Breast epithelium (tissue), 4 donors: ENCODE results near the gene HTT. TPM values are rescaled to one million over a fixed set of nuclear protein-coding genes. Genes with fewer than 3 reads are reported as not detected.

Source experiments
- DNase-seq, 2 donors: peaks; one replicate each; pipeline ENCODE4 v3.0.0-alpha.2; 2019; ENCODE audit warnings: low spot score in 2 of 2
- H3K27ac ChIP-seq, 2 donors: fragments of 200-600 bp; sonication (generic) in 1 of 2; one replicate each; pipeline ENCODE4 v1.5.1; 2016 to 2019; ENCODE audit warnings: mild to moderate bottlenecking in 1 of 2
- H3K27me3 ChIP-seq, 2 donors: fragments of 200-600 bp; sonication (generic) in 1 of 2; one replicate each; pipeline versions ENCODE4 v1.5.1 to v1.6.0; 2017 to 2019; ENCODE audit warnings: control low read depth in 1 of 2, mild to moderate bottlenecking in 1 of 2
- H3K36me3 ChIP-seq: fragments of 200-600 bp; one replicate; pipeline ENCODE4 v1.5.1; 2019
- H3K4me1 ChIP-seq, 2 donors: fragments of 200-600 bp; sonication (generic); one replicate each; pipeline ENCODE4 v1.5.1; 2016 to 2019; ENCODE audit warnings: control low read depth in 1 of 2
- H3K4me3 ChIP-seq, 3 donors: fragments of 200-600 bp; sonication (generic); 1 replicate in 2 of 3; 2 replicates in 1 of 3; pipeline ENCODE4 v1.5.1; 2016 to 2019; ENCODE audit warnings: mild to moderate bottlenecking in 3 of 3, moderate library complexity in 2 of 3
- H3K9me3 ChIP-seq, 2 donors: fragments of 200-600 bp; sonication (generic) in 1 of 2; one replicate each; pipeline ENCODE4 v1.5.1; 2016 to 2019; ENCODE audit warnings: control low read depth in 1 of 2
- POLR2A ChIP-seq: fragments of 450-650 bp; IDR thresholded peaks from one replicate; pipeline ENCODE4 v1.6.1; 2016; ENCODE audit warnings: antibody characterized with exemption, mild to moderate bottlenecking, moderate library complexity
- POLR2AphosphoS5 ChIP-seq, 3 donors: sonication (generic); formaldehyde crosslinking; IDR thresholded peaks; one replicate each; pipeline ENCODE4 v1.6.1; 2017; ENCODE audit warnings: antibody characterized with exemption in 3 of 3
- intact Hi-C: fragments of 100-400 bp; cut with DNase I; formaldehyde crosslinking; loops from one replicate; pipeline ENCODE4 v1.15.1; 2023; ENCODE audit warnings: low total_unique reads
- total RNA-seq, 3 donors: library from RNA; depleted of rRNA; stranded (reverse); fragments of >200 nt; gene quantifications; one replicate each; pipeline ENCODE4 v1.1.0, GENCODE V29; 2016
- TF ChIP-seq, protein P1 (sequence below), 3 donors: fragments of 450-650 bp; IDR thresholded peaks; one replicate each; pipeline ENCODE4 v1.5.1; 2016 to 2017; ENCODE audit warnings: antibody characterized with exemption in 3 of 3, mild to moderate bottlenecking in 3 of 3, moderate library complexity in 3 of 3

HTT gene
- total RNA-seq, 3 donors from 2014 or later: 53.8 to 71.1 (median 55.1) TPM

DNA sequence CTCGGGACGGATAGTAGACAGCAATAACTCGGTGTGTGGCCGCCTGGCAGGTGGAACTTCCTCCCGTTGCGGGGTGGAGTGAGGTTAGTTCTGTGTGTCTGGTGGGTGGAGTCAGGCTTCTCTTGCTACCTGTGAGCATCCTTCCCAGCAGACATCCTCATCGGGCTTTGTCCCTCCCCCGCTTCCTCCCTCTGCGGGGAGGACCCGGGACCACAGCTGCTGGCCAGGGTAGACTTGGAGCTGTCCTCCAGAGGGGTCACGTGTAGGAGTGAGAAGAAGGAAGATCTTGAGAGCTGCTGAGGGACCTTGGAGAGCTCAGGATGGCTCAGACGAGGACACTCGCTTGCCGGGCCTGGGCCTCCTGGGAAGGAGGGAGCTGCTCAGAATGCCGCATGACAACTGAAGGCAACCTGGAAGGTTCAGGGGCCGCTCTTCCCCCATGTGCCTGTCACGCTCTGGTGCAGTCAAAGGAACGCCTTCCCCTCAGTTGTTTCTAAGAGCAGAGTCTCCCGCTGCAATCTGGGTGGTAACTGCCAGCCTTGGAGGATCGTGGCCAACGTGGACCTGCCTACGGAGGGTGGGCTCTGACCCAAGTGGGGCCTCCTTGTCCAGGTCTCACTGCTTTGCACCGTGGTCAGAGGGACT, 168.8 kb downstream of the HTT start:
- intact Hi-C loops: no loop called here
- Histone ChIP-seq H3K4me3 (no peak overlapping the region), H3K27ac (no peak overlapping the region), H3K36me3 (no peaks in the 10 kb centered on the region), H3K4me1 (no peaks in the 10 kb centered on the region), H3K9me3 (no peaks in the 10 kb centered on the region), H3K27me3 (no peaks in the 10 kb centered on the region)
- TF ChIP-seq POLR2AphosphoS5 (IDR thresholded peaks at IDR 0.05): no peak
- DNase-seq: no peak

DNA sequence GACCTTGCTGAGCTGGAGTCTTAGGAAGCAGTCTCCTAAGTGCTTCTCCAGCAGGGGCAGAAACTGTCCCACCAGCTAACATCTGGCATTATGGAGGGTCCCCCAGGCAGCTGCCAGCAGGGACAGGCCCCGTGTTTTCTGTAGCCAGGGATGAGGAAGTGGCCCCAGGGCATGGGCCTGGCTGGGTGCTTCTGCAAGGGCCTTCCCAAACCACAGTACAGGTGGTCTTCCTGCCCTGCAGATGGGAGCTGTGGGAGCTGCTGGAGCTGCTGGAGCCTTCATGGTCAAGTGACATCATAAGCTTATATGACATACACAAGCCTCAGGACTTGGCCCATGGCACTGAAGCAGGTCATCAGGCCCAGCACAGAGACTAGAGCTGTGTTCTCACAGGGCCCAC, 169.5 kb downstream of the HTT start:
- H3K27ac ChIP-seq: no peak overlapping the region
- DNase-seq: no peak
- no peak overlapping the region for H3K4me3 ChIP-seq
- no peaks in the 10 kb centered on the region for H3K36me3 ChIP-seq
- H3K27me3 ChIP-seq: no peaks in the 10 kb centered on the region
- H3K9me3 ChIP-seq: no peaks in the 10 kb centered on the region
- intact Hi-C loops: no loop called here
- no peaks in the 10 kb centered on the region for H3K4me1 ChIP-seq
- TF ChIP-seq POLR2A: no peak
- TF ChIP-seq POLR2AphosphoS5 (IDR thresholded peaks at IDR 0.05): no peak
- TF ChIP-seq, protein P1, sequence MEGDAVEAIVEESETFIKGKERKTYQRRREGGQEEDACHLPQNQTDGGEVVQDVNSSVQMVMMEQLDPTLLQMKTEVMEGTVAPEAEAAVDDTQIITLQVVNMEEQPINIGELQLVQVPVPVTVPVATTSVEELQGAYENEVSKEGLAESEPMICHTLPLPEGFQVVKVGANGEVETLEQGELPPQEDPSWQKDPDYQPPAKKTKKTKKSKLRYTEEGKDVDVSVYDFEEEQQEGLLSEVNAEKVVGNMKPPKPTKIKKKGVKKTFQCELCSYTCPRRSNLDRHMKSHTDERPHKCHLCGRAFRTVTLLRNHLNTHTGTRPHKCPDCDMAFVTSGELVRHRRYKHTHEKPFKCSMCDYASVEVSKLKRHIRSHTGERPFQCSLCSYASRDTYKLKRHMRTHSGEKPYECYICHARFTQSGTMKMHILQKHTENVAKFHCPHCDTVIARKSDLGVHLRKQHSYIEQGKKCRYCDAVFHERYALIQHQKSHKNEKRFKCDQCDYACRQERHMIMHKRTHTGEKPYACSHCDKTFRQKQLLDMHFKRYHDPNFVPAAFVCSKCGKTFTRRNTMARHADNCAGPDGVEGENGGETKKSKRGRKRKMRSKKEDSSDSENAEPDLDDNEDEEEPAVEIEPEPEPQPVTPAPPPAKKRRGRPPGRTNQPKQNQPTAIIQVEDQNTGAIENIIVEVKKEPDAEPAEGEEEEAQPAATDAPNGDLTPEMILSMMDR (IDR thresholded peaks at IDR 0.05): no peak

DNA sequence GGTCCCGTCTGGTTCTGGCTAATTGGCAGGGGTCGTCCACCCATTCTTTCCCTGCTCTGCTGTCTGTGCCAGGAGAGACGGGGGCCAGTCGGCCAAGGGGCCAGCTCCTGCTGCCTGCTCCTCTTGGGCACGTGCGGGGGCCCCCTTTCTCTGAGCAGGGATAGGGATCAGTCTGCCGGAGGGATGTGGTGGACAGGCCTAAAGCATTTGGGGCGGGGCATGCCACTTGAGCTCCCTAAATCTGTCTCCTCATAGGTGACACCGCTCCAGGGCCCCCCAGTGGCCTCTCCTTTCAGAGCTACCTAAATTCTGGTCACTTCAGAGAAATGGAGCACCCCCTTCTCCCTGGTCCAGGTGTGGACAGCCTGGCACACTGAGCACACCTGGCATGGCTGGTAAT, 170.3 kb downstream of the HTT start:
- Histone ChIP-seq H3K9me3 (no peaks in the 10 kb centered on the region), H3K27me3 (no peaks in the 10 kb centered on the region), H3K27ac (no peak overlapping the region), H3K4me3 (no peak overlapping the region), H3K4me1 (no peaks in the 10 kb centered on the region), H3K36me3 (no peaks in the 10 kb centered on the region)
- TF ChIP-seq POLR2AphosphoS5 (IDR thresholded peaks at IDR 0.05): no peak
- TF ChIP-seq, protein P1 (IDR thresholded peaks at IDR 0.05): no peak
- intact Hi-C loops: no loop called here
- DNase-seq: no peak

DNA sequence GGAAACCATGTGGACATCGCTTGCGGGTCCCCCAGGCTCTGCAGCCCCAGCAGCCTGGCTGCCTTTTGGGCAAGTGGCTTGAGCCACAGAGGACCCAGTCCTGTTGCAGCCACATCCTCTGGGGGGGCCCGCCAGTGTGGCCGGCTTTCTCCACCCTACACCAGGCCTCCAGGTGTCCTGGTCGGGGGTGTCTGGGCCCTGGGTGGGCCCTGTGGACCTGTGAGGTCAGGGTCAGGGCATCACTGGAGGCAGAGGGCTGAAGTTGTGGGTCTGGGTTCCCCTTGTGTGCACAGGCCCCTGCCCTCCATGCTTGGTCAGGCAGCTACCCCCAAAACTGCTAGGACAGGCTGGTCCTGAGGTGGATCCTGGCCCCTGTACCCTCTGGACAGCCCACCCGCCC, 171.2 kb downstream of the HTT start:
- Histone ChIP-seq H3K9me3 (no peaks in the 10 kb centered on the region), H3K36me3 (no peaks in the 10 kb centered on the region), H3K27me3 (no peaks in the 10 kb centered on the region), H3K27ac (no peak overlapping the region), H3K4me3 (no peak overlapping the region), H3K4me1 (no peaks in the 10 kb centered on the region)
- TF ChIP-seq, protein P1 (IDR thresholded peaks at IDR 0.05): no peak
- TF ChIP-seq POLR2A: no peak
- TF ChIP-seq POLR2AphosphoS5 (IDR thresholded peaks at IDR 0.05): no peak
- intact Hi-C loops: no loop called here
- no peak for DNase-seq

DNA sequence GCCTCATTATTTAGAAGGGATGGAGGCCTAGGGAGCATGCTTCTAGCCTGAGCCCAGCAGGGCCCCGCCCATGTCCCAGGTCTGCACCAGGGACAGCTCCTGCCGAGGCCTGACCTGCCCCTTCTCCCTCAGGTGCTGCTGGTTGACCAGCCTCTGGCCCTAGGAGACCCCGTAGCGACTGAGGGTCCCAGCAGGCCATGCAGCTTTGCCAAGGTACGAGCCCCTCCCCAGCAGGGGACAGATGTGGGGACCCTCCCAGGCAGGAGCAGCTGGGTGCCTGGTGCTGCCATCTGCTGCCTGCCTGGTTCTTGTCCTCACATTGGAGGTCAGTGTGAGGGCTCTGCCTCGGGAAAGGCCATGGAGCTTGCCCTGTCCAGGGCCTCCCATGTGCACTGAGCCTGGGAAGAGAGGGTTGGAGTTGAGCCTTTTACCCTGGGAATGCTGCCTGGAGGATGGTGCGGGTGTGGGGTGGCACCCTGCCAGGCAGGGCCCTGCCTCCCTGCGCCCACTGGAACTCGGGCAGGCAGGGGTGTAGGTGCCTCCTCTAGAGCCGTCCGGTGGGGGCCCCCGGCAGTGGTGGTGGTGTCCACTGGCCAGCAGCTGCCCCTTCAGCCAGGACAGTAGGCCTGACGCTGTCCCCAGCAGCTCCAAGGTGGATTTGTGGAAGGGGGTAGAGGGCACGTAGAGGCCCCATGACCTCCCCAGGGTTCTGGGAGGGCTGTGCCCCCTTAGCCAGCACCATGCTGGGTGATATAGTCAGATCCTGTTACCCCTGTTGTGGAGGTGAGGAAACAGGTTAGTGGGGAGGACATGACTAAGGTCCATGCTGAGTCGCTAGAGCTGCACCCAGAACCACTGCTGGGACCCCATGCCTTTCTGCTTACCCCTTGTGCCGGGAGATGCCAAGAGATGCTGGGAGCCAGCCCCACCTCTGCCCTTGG, 172.2 kb downstream of the HTT start:
- no peaks in the 10 kb centered on the region for H3K9me3 ChIP-seq
- intact Hi-C loops: no loop called here
- H3K36me3 ChIP-seq: no peaks in the 10 kb centered on the region
- H3K4me1 ChIP-seq: no peaks in the 10 kb centered on the region
- DNase-seq: no peak
- no peak overlapping the region for H3K4me3 ChIP-seq
- TF ChIP-seq, protein P1 (IDR thresholded peaks at IDR 0.05): no peak
- TF ChIP-seq POLR2A (no peak), POLR2AphosphoS5 (IDR thresholded peaks at IDR 0.05) (no peak)
- H3K27me3 ChIP-seq: no peaks in the 10 kb centered on the region
- no peak overlapping the region for H3K27ac ChIP-seq
